Glutamatergic neuron (in vitro differentiated cells): ENCODE results near the gene VWA7. TPM values are rescaled to one million over a fixed set of nuclear protein-coding genes. Genes with fewer than 3 reads are reported as not detected.

ENCODE experiments used
- DNase-seq: peaks from one replicate; pipeline ENCODE4 v3.0.0; 2022
- H3K27ac Mint-ChIP-seq: one replicate; pipeline ENCODE4 v1.8.0; 2020; ENCODE audit warnings: mild to moderate bottlenecking, mixed read lengths, inconsistent platforms; ENCODE audit not compliant: unreplicated experiment
- H3K27me3 Mint-ChIP-seq: one replicate; pipeline ENCODE4 v1.8.0; 2020; ENCODE audit warnings: mild to moderate bottlenecking, moderate library complexity, mixed read lengths, inconsistent platforms; ENCODE audit not compliant: unreplicated experiment
- H3K36me3 Mint-ChIP-seq: one replicate; pipeline ENCODE4 v1.8.0; 2020; ENCODE audit warnings: mild to moderate bottlenecking, mixed read lengths, inconsistent platforms; ENCODE audit not compliant: unreplicated experiment
- H3K4me1 Mint-ChIP-seq: one replicate; pipeline ENCODE4 v1.8.0; 2020; ENCODE audit warnings: mild to moderate bottlenecking, low read depth, mixed read lengths, inconsistent platforms; ENCODE audit not compliant: unreplicated experiment
- H3K4me3 Mint-ChIP-seq: one replicate; pipeline ENCODE4 v1.8.0; 2020; ENCODE audit warnings: mild to moderate bottlenecking, mixed read lengths, inconsistent platforms; ENCODE audit not compliant: unreplicated experiment
- H3K9me3 Mint-ChIP-seq: one replicate; pipeline ENCODE4 v1.8.0; 2020; ENCODE audit warnings: mild to moderate bottlenecking, moderate library complexity, mixed read lengths, inconsistent platforms; ENCODE audit not compliant: unreplicated experiment
- CTCF ChIP-seq: fragments of 200-600 bp; sonication (generic); IDR thresholded peaks from one replicate; pipeline ENCODE4 v1.5.0; 2021; ENCODE audit not compliant: partially characterized antibody, unreplicated experiment
- total RNA-seq: library from RNA; stranded (reverse); fragmentation: NEBNext Ultra II Directional; extraction: Animal tissue kit (Norgen Biotek cat#: 25700); gene quantifications from one replicate; pipeline ENCODE4 v1.2.1, GENCODE V29; 2021; ENCODE audit not compliant: unreplicated experiment

Gene VWA7
- total RNA-seq, 1 donor from 2014 or later = 3.2 TPM

- TF ChIP-seq CTCF = no peak
- no peak overlapping the region for H3K27ac Mint-ChIP-seq
- peaks cover 6% of the 10 kb centered on the region for H3K27me3 Mint-ChIP-seq
- no peak for DNase-seq
- peaks cover 11% of the 10 kb centered on the region for H3K9me3 Mint-ChIP-seq
- no peaks in the 10 kb centered on the region for H3K4me1 Mint-ChIP-seq
- H3K4me3 Mint-ChIP-seq = peak overlapping the region; percentile 32
- no peaks in the 10 kb centered on the region for H3K36me3 Mint-ChIP-seq
Observed at GRCh38 chr6:31744422-31744821, 32.7 kb downstream of the VWA7 start.

- H3K27ac Mint-ChIP-seq = no peak overlapping the region
- H3K9me3 Mint-ChIP-seq = peaks cover 10% of the 10 kb centered on the region
- no peak for TF ChIP-seq CTCF
- no peak for DNase-seq
- H3K4me1 Mint-ChIP-seq = peaks cover 5% of the 10 kb centered on the region
- no peaks in the 10 kb centered on the region for H3K36me3 Mint-ChIP-seq
- peaks cover 8% of the 10 kb centered on the region for H3K27me3 Mint-ChIP-seq
- H3K4me3 Mint-ChIP-seq = no peak overlapping the region
Observed at GRCh38 chr6:31742894-31743293, 34.2 kb downstream of the VWA7 start.

- Mint-ChIP-seq H3K27ac (no peak overlapping the region), H3K9me3 (peaks cover 10% of the 10 kb centered on the region), H3K4me1 (peaks cover 8% of the 10 kb centered on the region), H3K27me3 (peaks cover 8% of the 10 kb centered on the region), H3K4me3 (peak overlapping the region; percentile 65), H3K36me3 (no peaks in the 10 kb centered on the region)
- TF ChIP-seq CTCF = no peak
- no peak for DNase-seq
Observed at GRCh38 chr6:31741815-31742214, 35.3 kb downstream of the VWA7 start.

GRCh38 chr6:31740397-31741223 lies 36.5 kb downstream of the VWA7 start:
- DNase-seq = no peak
- no peak overlapping the region for H3K27ac Mint-ChIP-seq
- H3K27me3 Mint-ChIP-seq = peaks cover 8% of the 10 kb centered on the region
- no peak for TF ChIP-seq CTCF
- H3K4me1 Mint-ChIP-seq = peaks cover 11% of the 10 kb centered on the region
- H3K4me3 Mint-ChIP-seq = peak overlapping the region; percentile 95
- peaks cover 16% of the 10 kb centered on the region for H3K9me3 Mint-ChIP-seq
- H3K36me3 Mint-ChIP-seq = no peaks in the 10 kb centered on the region
